Forelimb muscle (tissue), 1 donor: ENCODE results near the gene MTMR11. TPM values are rescaled to one million over a fixed set of nuclear protein-coding genes. Genes with fewer than 3 reads are reported as not detected.
A peak's percentile ranks its signal among the peaks of the same experiment; 100 is the strongest.
"Not testable (repeated sequence)": the region's sequence is repeated elsewhere in the genome, so short reads cannot be mapped to it uniquely, and the experiment has no call there.

Experiments
- DNase-seq: peaks from one replicate; pipeline ENCODE4 v3.0.0-alpha.2; 2013; ENCODE audit warnings: low read depth
- polyA plus RNA-seq: library from polyadenylated mRNA; unstranded; fragments of 120-200 nt; gene quantifications from one replicate; pipeline ENCODE4 v1.2.1, GENCODE V29; 2013; ENCODE audit not compliant: insufficient read length

Gene MTMR11
- 16.5 TPM for polyA plus RNA-seq

DNA sequence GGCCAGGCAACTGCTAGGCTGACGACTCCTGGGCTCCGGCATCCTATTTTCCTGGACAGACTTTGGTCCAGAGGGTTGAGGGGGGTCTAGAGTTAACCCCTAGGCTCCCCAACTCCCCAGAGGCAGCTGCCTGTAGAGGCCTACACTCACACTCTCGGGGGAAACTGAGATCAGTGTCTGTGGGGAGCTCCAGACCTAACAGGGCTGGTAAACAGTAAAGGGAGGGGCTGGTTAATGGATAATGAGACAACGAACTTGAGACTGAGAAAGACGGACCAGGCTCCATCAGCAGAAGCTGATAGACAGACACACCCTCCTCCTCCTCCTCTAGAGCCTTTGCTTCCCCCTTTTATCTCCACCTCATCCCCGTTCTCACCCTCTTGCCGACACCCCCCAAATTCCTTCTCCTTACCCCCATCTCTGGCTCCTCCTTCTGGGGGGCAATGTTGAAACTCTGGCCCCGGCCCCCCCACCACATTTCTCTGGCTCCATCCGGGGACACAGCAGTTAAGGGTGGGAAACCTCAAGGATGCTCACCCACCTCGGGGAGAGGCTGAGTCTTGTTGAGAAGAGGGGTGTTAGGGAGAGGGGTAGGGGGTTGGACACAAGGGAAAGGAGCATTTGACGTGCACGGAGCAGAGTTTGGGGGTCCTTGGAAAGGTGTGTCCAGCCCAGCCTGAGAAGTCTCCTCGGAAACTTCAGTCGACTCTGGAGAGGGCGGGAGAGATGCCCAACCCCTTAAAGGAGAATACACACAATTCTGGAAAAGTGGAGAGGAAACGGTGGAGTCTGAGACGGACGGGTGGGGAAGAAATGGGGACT lies at the start of gene MTMR11:
MTMR11 (minus strand) TSS at position 710 of the 822 bp plus-strand sequence; CDS start at position 478, 232 bp downstream.
- no peak for DNase-seq

DNA sequence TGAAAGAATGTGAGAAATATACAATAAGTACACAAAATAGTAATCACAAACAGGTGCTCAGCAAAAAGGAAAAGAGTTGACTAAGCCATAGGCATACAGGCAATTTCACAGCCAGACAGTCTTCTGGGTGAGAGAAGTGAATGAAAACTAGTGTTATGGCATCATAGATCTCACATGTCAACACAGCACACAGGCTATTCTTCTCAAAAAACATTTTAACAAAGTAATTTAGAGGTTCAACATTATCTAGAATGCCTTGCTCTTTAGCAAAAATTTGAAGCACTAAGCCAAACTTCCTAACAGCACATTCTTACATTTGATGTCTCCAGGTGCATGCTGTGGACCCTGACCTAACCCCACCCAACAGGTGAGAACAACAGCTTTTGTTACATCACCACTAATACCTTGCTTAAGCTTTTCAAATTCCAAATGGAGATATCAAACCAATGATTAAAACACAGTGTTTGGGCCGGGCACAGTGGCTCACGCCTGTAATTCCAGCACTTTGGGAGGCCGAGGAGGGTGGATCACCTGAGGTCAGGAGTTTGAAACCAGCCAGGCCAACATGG lies 43.4 kb upstream of the MTMR11 start:
- no peak for DNase-seq

- DNase-seq: no peak
Measured at GRCh38 chr1:149979245-149979971, 42.7 kb upstream of the MTMR11 start.

- DNase-seq: no peak
Measured at GRCh38 chr1:149978547-149979023, 41.9 kb upstream of the MTMR11 start.

- no peak for DNase-seq
Measured at GRCh38 chr1:149977345-149977744, 40.7 kb upstream of the MTMR11 start.

- DNase-seq: no peak
Measured at GRCh38 chr1:149972547-149972946, 35.9 kb upstream of the MTMR11 start.

GRCh38 chr1:149967646-149968045 lies 31.0 kb upstream of the MTMR11 start:
- DNase-seq: no peak

- no peak for DNase-seq
Measured at GRCh38 chr1:149967041-149967440, 30.4 kb upstream of the MTMR11 start.

GRCh38 chr1:149966405-149966804 lies 29.7 kb upstream of the MTMR11 start:
- no peak for DNase-seq

DNA sequence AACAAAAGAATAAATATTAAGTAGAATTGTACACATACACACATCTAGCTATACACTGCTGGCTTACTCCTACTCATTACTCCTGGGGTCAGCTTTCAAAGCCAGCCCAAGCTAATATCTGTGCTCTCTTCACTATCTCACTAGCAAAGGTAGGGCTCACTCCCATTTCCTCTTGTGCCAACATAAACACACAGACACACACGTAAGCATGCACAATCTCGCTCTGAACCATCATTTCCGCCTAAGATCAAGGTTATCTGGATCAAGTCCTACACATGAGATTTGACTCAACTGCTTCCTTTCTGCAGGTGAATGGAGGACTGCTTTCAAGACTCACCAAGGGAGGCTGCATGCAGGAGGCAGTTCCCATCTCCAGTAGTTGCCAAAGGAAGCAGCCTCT lies 28.8 kb upstream of the MTMR11 start:
- no peak for DNase-seq

GRCh38 chr1:149963358-149963757 lies 26.7 kb upstream of the MTMR11 start:
- DNase-seq: no peak

- DNase-seq: no peak
Measured at GRCh38 chr1:149962736-149963135, 26.1 kb upstream of the MTMR11 start.

- DNase-seq: peak; percentile 51
Measured at GRCh38 chr1:149962039-149962647, 25.5 kb upstream of the MTMR11 start.

DNA sequence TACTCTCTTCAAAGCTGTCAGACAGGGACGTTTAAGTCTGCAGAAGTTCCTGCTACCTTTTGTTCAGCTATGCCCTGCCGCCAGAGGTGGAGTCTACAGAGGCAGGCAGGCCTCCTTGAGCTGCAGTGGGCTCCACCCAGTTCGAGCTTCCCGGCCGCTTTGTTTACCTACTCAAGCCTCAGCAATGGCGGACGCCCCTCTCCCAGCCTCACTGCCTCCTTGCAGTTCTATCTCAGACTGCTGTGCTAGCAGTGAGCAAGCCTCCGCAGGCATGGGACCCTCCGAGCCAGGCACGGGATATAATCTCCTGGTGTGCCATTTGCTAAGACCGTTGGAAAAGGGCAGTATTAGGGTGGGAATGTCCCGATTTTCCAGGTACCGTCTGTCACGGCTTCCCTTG lies 20.9 kb upstream of the MTMR11 start:
- DNase-seq: not testable (repeated sequence)

DNA sequence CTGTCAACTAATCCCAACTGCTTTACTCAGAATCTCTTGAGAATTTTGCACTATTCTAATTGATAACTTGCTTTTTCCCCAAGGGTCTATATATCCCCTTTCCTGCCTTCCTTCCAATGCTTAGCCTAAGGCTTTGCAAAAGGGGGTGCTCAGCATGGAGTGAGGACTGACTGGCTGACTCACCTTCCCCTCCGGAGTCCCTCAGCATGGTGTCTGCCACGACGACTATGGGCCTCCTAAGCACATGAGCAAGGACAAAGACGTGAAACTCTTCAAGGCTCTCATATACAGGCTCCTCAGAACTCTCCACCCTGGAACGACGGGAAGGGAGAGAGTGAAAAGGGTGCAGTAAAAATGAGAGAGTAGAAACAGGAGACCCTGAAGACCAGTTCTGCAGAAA lies 13.2 kb upstream of the MTMR11 start:
- DNase-seq: no peak

GRCh38 chr1:149945206-149945605 lies 8.5 kb upstream of the MTMR11 start:
- no peak for DNase-seq

- no peak for DNase-seq
Measured at GRCh38 chr1:149942885-149943284, 6.2 kb upstream of the MTMR11 start.

GRCh38 chr1:149942207-149942606 lies 5.5 kb upstream of the MTMR11 start:
- no peak for DNase-seq

GRCh38 chr1:149940427-149940826 lies 3.7 kb upstream of the MTMR11 start:
- DNase-seq: no peak

DNA sequence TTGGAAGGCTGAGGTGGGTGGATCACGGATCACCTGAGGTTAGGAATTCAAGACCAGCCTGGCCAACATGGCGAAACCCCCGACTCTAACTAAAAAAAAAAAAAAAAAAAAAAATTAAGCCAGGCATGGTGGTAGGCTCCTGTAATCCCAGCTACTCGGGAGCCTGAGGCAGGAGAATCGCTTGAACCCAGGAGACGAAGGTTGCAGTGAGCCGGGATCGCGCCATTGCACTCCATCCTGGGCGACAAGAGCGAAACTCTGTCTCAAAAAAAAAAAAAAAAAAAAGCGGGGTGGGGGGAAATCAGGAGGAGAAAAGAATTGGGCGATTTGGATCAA lies 2.0 kb upstream of the MTMR11 start:
- not testable (repeated sequence) for DNase-seq

GRCh38 chr1:149937759-149938158 lies 1.1 kb upstream of the MTMR11 start:
- no peak for DNase-seq
